Stimulated activated naive CD8-positive, alpha-beta T cell treated with anti-CD3 and anti-CD28 coated beads, Interleukin-15, amount 100 ng/mL, for 72 hours (primary cell): Measurements from ENCODE around the gene PMAIP1.
"Not testable (repeated sequence)": the region's sequence is repeated elsewhere in the genome, so short reads cannot be mapped to it uniquely, and the experiment has no call there.

ENCODE experiments used
- ATAC-seq: fragments of 150-1000 bp; cut with Tn5 transposase; 2 replicates; pipeline ENCODE4 v1.10.0; 2021; ENCODE audit warnings: mild to moderate bottlenecking, moderate library complexity
- DNase-seq, 2 donors: peaks; one replicate each; pipeline ENCODE4 v3.0.0; 2021 to 2022
- H3K27ac Mint-ChIP-seq, 2 donors: one replicate each; pipeline ENCODE4 v1.8.0; 2022; ENCODE audit warnings: mild to moderate bottlenecking in 2 of 2, mixed read lengths in 2 of 2, moderate library complexity in 2 of 2
- H3K27me3 Mint-ChIP-seq: one replicate; pipeline ENCODE4 v1.8.0; 2022; ENCODE audit warnings: mixed read lengths
- H3K4me1 Mint-ChIP-seq: one replicate; pipeline ENCODE4 v1.8.0; 2022; ENCODE audit warnings: mild to moderate bottlenecking, mixed read lengths
- H3K4me3 Mint-ChIP-seq, 2 donors: one replicate each; pipeline ENCODE4 v1.8.0; 2022; ENCODE audit warnings: mild to moderate bottlenecking in 2 of 2, mixed read lengths in 2 of 2, moderate library complexity in 1 of 2
- H3K9me3 Mint-ChIP-seq, 2 donors: one replicate each; pipeline ENCODE4 v1.8.0; 2022; ENCODE audit warnings: mixed read lengths in 2 of 2

Gene PMAIP1

DNA sequence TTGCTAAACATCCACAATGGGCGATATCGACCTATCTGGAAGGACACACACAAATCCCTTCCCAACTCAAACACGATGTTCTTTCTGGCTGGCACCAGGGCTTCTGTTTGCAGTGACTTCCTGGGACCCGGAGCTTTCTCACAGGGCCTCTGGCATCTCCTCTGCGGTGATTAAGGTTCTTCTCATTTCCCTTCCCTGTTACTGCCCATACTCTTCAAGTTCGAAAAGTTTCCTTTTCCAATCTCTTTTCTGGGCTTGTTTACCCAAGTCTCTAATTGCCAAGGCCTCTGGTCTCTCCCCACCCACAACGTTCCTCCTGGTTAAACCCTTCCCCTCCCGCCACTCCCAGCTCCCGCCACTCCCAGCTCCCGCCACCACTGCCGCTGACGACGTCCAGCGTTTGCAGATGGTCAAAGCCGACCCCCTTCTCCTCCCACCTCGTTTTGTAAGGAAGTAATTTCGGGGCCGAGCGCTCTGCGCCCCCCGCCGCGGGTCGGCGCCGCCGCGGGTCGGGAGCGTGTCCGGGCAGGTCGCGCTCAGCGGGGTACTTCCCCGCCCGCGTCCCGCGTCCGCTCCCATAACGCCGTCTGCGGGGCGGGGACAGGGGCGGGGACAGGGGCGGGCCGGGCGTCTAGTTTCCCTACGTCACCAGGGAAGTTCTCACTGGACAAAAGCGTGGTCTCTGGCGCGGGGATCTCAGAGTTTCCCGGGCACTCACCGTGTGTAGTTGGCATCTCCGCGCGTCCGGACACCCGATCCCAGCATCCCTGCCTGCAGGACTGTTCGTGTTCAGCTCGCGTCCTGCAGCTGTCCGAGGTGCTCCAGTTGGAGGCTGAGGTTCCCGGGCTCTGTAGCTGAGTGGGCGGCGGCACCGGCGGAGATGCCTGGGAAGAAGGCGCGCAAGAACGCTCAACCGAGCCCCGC is at the start of gene PMAIP1:
Gene PMAIP1, plus strand, starts transcription at position 699 of the 924 bp plus-strand sequence. Its CDS starts 182 bp downstream, at position 881.
- Mint-ChIP-seq H3K4me3 (peak within 1 kb of the TSS; percentile 94 to 96), H3K4me1 (peaks cover 32% of the 10 kb centered on the region), H3K9me3 (no peaks in the 10 kb centered on the region), H3K27ac (peak within 1 kb of the TSS; percentile 100), H3K27me3 (no peaks in the 10 kb centered on the region)
- ATAC-seq = peak; percentile 83
- DNase-seq = peak; percentile 85 to 90

DNA sequence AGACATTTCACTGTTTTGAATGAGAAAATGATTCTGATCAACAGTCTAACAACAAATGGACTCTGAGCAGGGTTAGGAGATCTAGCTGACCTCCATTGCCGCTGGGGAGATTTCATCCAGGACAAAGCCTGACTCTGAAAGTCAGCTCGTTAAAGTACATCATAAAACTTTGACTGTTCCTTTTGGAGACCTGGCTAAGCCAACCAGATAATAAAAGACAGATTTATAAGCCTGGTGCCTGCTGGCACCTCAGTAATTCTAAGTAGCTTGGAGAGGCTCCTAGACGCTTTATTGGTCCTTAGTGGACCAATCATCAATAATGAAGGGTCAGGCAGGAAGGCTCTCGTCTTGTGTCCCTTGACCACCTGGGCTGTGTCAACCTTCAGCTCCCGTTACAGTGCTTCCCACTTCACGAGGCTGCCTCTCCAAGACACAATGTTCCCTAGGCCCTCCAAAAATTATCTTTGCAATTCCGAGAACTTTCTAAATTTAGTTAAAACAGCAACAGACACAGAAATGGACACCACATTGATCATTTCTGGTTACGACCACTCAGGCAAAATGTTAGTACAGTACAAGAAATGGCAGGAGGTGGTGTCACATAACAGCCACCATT is 47.9 kb upstream of the PMAIP1 start:
- Mint-ChIP-seq H3K27me3 (peaks cover 9% of the 10 kb centered on the region), H3K4me1 (peaks cover 15% of the 10 kb centered on the region), H3K27ac (no peak overlapping the region), H3K9me3 (no peaks in the 10 kb centered on the region), H3K4me3 (no peak overlapping the region)
- DNase-seq = no peak
- no peak for ATAC-seq

DNA sequence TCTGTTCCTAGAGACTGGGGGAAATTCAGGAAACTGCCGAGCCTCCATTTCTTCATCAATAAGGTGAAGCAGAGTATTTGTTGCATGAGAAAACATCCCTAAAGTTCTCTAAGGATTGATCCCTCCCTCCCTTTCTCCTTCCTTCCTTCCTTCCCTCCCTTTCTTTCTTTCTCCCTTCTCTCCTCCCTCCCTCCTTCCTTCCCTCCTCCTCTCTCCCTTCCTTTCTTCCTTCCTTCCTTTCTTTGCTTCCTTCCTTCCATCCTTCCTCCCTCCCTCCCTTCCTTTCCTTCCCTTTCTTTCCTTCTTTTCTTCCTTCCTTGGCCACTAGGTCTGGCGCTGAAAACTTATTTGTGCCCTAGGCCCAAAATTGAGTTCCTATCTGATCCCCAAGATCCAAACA is 47.2 kb upstream of the PMAIP1 start:
- no peak for DNase-seq
- peaks cover 6% of the 10 kb centered on the region for H3K27me3 Mint-ChIP-seq
- H3K9me3 Mint-ChIP-seq = no peaks in the 10 kb centered on the region
- no peak overlapping the region for H3K27ac Mint-ChIP-seq
- no peak overlapping the region for H3K4me3 Mint-ChIP-seq
- no peak for ATAC-seq
- peaks cover 8% of the 10 kb centered on the region for H3K4me1 Mint-ChIP-seq

DNA sequence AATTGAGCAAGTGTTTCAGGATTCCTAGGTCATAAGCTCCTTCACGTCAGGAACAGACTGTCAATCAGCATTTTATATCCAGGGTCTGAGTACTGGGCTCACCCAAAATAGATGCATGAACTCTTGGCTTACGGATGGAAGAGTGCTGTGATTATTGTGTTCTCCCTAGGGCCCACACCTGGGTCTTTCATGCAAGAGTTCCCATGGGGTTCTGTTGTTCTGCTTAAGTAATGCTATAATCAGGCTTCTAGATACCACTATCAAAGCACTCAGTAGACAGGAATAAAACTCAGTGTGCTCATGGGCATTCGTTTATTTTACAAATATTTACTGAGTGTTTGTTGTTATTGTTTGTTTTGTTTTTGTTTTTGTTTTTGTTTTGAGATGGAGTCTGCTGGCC is 46.4 kb upstream of the PMAIP1 start:
- Mint-ChIP-seq H3K27ac (no peak overlapping the region), H3K9me3 (no peaks in the 10 kb centered on the region), H3K4me3 (no peak overlapping the region), H3K4me1 (no peaks in the 10 kb centered on the region), H3K27me3 (no peaks in the 10 kb centered on the region)
- DNase-seq (no peak), ATAC-seq (no peak)

DNA sequence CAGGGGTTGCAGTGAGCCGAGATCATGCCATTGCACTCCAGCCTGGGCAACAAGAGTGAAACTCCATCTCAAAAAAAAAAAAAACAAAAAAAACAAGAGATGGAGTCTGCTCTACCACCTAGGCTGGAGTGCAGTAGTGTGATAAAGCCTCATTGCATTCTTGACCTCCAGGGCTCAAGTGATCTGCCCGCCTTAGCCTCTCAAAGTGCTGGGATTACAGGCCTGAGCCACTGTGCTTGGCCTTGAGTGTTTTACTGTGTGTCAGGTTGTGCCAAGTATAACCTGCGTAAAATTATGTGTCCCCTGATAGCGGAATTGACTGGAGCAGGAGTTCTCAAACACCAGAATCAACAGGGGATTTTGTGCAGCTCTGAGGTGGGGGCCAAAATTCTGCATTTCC is 45.8 kb upstream of the PMAIP1 start:
- not testable (repeated sequence) for H3K9me3 Mint-ChIP-seq, H3K4me1 Mint-ChIP-seq, H3K27ac Mint-ChIP-seq, H3K4me3 Mint-ChIP-seq, DNase-seq, H3K27me3 Mint-ChIP-seq, ATAC-seq

DNA sequence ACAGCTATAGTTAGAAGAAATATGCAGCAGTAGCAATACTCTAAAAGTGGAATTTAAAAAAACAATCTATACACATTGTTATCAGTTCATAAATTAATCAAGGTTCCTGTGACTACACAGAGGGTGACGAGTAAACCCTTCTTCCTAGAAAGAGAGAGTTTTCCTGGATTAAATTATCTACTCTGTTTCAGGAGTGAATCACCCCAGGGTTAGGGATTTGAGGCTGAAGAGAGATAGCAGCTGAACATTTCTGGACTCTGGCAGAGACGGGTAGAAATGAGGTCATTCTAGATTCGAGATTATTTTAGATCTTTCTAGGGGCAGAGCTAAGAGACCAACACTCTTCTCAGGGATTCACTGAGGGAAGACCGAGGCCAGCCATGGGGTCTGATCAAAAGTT is 38.8 kb upstream of the PMAIP1 start:
- Mint-ChIP-seq H3K27me3 (no peaks in the 10 kb centered on the region), H3K9me3 (no peaks in the 10 kb centered on the region), H3K27ac (peak overlapping the region in 1 of 2 donors; percentile 19), H3K4me3 (no peak overlapping the region), H3K4me1 (no peaks in the 10 kb centered on the region)
- ATAC-seq (no peak), DNase-seq (no peak)

DNA sequence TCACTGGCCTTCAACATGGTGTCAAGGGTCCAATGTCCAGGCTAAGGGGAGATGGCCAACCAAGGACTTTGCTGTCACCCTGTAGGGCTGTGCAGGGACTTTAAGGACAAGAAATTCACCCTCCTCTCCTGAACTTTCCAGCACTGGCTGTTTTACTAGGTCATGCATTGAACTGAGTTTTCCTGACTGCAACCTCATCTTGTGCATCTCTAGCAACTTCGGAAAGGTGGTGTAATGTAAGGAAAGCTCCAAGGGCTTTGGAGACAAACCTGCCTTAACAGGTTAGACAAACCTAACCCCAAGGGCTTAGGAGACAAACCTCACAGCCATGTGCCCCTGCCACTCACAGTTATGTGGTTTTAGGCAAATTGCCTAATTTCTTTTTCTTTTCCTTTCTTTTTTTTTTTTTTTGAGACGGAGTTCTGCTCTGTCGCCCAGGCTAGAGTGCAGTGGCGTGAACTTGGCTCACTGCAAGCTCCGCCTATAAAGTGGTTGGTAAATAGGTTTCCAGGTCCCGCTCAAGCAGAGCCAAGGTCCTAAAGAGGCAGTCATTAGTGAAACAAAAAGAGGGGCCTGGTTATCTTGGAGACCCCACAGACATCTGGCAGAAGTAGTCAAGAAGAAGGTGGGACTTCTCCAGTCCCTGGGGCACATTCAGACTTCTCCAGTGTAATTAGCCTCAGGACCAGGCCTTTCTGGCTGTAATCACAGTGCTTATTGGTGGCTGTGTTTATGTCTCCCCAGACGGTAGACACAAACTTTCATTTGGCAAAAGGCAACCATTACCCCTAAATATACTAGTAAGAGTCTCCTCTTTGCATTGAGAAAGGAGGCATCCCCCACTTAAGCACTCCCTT is 37.6 kb upstream of the PMAIP1 start:
- ATAC-seq (no peak), DNase-seq (no peak)
- no peaks in the 10 kb centered on the region for H3K27me3 Mint-ChIP-seq
- H3K4me1 Mint-ChIP-seq = no peaks in the 10 kb centered on the region
- no peaks in the 10 kb centered on the region for H3K9me3 Mint-ChIP-seq
- H3K4me3 Mint-ChIP-seq = no peak overlapping the region
- H3K27ac Mint-ChIP-seq = no peak overlapping the region

DNA sequence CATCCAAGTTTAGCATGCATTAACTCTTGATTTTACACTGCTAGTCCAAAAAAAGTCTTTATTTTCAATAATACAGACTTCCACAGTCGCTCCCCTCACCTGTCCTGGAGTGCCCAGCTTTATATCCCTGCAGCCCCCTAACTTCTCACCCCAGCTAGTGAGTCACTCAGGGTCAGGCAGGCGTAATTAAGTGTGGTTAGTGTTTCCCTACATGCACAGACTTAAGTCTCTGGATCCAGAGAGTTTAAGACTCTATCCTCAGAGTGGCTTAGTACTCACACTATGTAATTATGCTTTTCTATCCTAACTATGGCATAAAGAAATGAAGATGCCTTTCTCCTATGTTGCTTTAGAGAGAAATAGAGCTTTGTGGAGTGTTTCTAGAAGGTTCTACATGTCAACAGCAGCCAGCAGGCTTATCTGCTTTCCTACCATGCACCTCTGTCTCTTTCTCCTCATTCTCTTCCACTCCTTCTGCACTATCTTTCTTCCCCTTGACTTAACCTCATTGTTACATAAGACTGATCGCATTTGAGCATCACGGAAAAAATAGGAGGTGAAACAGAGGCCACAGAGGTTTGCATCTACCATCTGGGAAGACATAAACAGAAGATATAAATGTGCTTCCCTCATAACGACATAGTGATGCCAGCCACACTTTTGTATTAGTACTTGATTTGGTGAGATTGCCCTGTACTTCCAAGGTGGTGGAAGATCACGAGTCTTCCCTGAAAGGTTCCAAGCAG is 34.4 kb upstream of the PMAIP1 start:
- DNase-seq = no peak
- ATAC-seq = no peak
- Mint-ChIP-seq H3K27me3 (no peaks in the 10 kb centered on the region), H3K9me3 (no peaks in the 10 kb centered on the region), H3K27ac (no peak overlapping the region), H3K4me1 (no peaks in the 10 kb centered on the region), H3K4me3 (no peak overlapping the region)

DNA sequence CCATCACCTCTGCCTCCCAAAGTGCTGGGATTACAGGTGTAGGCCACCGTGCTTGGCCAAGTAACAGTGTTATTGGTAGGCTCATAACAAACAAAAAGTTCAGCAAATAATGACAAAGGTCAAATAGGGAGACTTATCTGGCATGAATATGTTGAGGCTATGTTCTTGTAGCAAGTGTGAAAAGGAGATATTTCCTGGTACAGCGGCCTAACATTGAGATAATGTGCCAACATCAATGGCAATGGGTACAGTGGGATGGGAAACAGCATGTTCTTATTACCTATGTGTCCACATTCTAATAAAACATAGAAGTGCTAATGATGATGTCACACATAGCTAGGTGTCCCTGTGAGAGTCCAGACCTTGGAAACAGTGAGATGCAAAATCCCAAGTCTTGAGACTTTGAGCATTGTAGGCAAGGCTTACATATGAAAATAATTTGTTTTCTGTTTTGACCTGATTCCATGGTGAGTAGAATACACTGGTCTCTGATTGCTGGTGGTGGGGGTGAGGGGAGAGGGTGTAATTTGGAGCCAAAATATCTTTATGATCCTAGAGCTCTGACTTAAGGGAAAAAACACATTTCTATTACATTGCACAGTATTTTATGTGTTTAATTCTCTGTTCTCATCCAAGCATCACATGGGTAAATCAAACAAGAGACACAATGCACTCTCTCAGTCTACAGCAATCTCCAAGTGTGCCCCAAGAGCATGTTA is 33.1 kb upstream of the PMAIP1 start:
- ATAC-seq = no peak
- H3K27ac Mint-ChIP-seq = no peak overlapping the region

DNA sequence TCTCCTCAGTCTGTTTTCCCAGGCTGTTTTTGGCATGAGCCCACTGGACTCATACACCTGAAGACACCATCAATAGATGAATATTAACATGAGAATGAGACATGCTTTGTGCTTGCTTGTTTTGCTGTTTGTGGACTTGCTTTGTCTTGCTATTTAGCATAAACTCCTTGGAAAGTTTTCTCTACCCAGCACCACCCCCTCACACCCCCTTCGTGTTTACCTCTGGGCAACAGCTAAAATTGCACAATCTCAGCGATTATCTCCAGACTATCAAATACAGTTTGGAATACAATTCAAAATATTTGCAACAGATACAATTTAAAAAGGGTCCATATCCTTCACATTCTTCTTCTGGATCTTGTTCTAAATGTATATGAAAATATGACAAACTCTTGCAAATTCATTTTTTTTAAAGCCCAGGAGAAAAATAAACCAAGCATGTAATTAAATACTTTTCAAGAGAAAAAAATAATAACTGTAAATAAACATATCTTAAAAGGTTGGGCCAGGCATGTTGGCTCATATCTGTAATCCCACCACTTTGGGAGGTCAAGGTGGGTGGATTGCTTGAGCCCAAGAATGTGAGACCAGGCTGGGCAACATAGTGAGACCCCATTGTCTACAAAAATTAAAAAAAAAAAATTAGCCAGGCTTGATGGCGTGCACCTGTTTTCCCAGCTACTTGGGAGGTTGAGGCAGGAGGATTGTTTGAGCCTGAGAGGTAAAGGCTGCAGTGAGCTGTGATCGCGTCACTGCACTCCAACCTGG is 32.3 kb upstream of the PMAIP1 start:
- H3K9me3 Mint-ChIP-seq = no peaks in the 10 kb centered on the region
- no peak overlapping the region for H3K4me3 Mint-ChIP-seq
- ATAC-seq (no peak), DNase-seq (no peak)
- no peaks in the 10 kb centered on the region for H3K4me1 Mint-ChIP-seq
- H3K27me3 Mint-ChIP-seq = no peaks in the 10 kb centered on the region
- peak overlapping the region in 1 of 2 donors; percentile 7 for H3K27ac Mint-ChIP-seq

More for the DNA sequence above, 33.1 kb upstream of the PMAIP1 start:
- Mint-ChIP-seq H3K4me1 (no peaks in the 10 kb centered on the region), H3K9me3 (no peaks in the 10 kb centered on the region), H3K4me3 (no peak overlapping the region), H3K27me3 (no peaks in the 10 kb centered on the region)
- no peak for DNase-seq

DNA sequence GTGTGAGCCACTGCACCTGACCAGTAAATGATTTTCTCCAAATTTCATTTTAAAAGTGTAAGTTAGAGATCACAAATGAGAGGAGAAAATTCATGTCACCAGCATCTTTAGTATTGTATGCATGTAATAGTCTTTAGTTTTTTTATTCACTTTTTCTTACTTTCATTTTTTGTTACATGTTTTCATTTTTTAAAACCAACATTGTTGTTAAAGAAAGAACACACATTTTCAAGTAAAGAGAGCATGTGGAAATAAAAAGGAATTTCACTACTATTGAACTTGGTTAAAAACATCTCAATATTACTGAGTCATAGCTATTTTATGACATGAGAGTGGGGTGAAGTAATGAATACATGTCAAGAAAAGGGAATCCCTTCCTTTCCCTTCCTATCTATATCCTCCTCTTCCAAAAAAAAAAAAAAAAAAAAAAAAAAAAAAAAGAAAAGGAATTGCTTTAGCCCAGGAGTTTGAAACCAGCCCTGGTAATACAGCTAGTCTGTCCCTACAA is 29.1 kb upstream of the PMAIP1 start:
- no peaks in the 10 kb centered on the region for H3K27me3 Mint-ChIP-seq
- ATAC-seq (no peak), DNase-seq (no peak)
- no peak overlapping the region for H3K27ac Mint-ChIP-seq
- H3K4me1 Mint-ChIP-seq = peaks cover 3% of the 10 kb centered on the region
- H3K9me3 Mint-ChIP-seq = no peaks in the 10 kb centered on the region
- H3K4me3 Mint-ChIP-seq = no peak overlapping the region

DNA sequence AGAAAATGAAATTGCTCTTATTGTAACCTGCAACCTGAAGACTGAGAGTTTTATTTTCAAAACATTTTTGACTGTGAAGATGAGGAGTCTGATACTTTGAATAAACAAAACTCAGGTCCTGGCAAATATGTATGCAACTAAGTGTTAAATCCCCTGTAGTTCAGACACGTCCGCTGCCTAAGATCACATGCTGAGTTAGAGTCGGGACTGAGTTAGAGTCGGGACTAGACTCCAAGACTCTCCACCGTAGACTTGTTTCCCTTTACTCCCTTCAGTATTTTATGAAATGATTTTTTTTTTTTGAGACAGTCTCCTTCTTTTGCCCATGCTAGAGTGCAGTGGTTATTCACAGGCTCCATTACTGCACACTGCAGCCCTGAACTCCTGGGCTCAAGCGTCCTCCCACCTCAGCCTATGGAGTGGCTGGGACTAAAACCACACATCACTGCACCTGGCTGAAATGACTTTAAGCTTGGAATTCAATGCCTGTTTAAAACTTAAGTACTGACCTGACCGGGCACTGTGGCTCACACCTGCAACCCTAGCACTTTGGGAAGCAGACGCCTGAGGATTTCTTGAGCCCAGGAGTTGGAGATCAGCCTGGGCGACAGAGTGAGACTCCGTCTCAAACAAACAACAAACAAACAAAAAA is 28.0 kb upstream of the PMAIP1 start:
- H3K4me3 Mint-ChIP-seq = no peak overlapping the region
- no peaks in the 10 kb centered on the region for H3K9me3 Mint-ChIP-seq
- no peak overlapping the region for H3K27ac Mint-ChIP-seq
- DNase-seq (no peak), ATAC-seq (no peak)
- H3K4me1 Mint-ChIP-seq = peaks cover 12% of the 10 kb centered on the region
- no peaks in the 10 kb centered on the region for H3K27me3 Mint-ChIP-seq

DNA sequence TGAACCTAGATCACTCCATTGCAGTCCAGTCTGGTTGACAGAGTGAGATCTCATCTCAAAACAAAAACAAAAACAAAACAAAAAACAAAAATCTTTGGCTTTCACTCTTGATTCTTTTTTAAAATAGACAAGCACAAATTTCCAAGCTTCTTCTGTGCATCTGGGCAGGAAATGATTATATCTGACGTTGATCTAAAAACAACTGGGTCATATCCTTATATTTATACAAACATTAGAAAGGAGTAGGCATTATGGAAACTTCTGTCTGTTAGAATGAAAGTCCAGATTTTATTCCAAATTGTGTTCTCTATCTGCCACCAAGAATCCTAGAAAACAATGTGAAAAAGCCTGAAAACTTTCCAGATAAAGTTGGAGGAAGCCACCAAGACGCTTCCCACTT is 26.2 kb upstream of the PMAIP1 start:
- ATAC-seq (no peak), DNase-seq (no peak)
- H3K4me3 Mint-ChIP-seq = no peak overlapping the region
- peaks cover 16% of the 10 kb centered on the region for H3K4me1 Mint-ChIP-seq
- no peaks in the 10 kb centered on the region for H3K27me3 Mint-ChIP-seq
- no peak overlapping the region for H3K27ac Mint-ChIP-seq
- H3K9me3 Mint-ChIP-seq = no peaks in the 10 kb centered on the region
